Panc1 (cell line): Measurements from ENCODE around the gene GAPVD1.

Experiments used
- POLR2AphosphoS5 ChIP-seq: IDR thresholded peaks from 2 replicates; pipeline ENCODE4 v1.6.1; 2012; ENCODE audit warnings: mild to moderate bottlenecking, low read depth, low read length, moderate library complexity
- SIN3A ChIP-seq: IDR thresholded peaks from 2 replicates; pipeline ENCODE4 v1.6.1; 2012; ENCODE audit warnings: low read depth, mild to moderate bottlenecking, low read length, moderate library complexity, borderline replicate concordance; ENCODE audit not compliant: insufficient read depth
- TF ChIP-seq, protein P1 (sequence below): fragments of 450-650 bp; IDR thresholded peaks from 2 replicates; pipeline ENCODE4 v1.5.1; 2017; ENCODE audit warnings: mild to moderate bottlenecking
- TF ChIP-seq, protein P2 (sequence below), 2 experiments: IDR thresholded peaks; 2 replicates each; pipeline ENCODE4 v1.6.1; 2011 to 2012; ENCODE audit warnings: low read depth in 2 of 2, control low read depth in 1 of 2, low read length in 1 of 2, mild to moderate bottlenecking in 1 of 2, moderate library complexity in 1 of 2; ENCODE audit not compliant: insufficient read depth in 1 of 2

DNA sequence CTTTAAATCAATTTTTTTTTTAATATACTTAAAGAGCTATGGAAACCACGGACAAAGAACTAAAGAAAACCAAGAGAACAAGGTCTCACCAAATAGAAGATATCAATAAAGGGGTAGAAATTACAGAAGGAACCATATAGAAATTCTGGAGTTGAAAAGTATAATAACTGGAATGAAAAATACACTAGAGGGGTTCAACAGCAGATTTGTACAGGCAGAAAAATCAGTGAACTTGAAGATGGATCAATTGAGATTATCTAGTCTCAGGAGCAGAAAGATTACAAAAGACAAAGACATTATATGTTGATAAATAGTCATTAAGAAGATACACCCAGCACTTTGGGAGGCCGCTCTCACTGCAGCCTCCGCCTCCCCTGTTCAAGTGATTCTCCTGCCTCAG is 56.1 kb downstream of the GAPVD1 start:
- TF ChIP-seq, protein P1, sequence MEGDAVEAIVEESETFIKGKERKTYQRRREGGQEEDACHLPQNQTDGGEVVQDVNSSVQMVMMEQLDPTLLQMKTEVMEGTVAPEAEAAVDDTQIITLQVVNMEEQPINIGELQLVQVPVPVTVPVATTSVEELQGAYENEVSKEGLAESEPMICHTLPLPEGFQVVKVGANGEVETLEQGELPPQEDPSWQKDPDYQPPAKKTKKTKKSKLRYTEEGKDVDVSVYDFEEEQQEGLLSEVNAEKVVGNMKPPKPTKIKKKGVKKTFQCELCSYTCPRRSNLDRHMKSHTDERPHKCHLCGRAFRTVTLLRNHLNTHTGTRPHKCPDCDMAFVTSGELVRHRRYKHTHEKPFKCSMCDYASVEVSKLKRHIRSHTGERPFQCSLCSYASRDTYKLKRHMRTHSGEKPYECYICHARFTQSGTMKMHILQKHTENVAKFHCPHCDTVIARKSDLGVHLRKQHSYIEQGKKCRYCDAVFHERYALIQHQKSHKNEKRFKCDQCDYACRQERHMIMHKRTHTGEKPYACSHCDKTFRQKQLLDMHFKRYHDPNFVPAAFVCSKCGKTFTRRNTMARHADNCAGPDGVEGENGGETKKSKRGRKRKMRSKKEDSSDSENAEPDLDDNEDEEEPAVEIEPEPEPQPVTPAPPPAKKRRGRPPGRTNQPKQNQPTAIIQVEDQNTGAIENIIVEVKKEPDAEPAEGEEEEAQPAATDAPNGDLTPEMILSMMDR = no peak
- TF ChIP-seq SIN3A (no peak), POLR2AphosphoS5 (no peak)
- TF ChIP-seq, protein P2, sequence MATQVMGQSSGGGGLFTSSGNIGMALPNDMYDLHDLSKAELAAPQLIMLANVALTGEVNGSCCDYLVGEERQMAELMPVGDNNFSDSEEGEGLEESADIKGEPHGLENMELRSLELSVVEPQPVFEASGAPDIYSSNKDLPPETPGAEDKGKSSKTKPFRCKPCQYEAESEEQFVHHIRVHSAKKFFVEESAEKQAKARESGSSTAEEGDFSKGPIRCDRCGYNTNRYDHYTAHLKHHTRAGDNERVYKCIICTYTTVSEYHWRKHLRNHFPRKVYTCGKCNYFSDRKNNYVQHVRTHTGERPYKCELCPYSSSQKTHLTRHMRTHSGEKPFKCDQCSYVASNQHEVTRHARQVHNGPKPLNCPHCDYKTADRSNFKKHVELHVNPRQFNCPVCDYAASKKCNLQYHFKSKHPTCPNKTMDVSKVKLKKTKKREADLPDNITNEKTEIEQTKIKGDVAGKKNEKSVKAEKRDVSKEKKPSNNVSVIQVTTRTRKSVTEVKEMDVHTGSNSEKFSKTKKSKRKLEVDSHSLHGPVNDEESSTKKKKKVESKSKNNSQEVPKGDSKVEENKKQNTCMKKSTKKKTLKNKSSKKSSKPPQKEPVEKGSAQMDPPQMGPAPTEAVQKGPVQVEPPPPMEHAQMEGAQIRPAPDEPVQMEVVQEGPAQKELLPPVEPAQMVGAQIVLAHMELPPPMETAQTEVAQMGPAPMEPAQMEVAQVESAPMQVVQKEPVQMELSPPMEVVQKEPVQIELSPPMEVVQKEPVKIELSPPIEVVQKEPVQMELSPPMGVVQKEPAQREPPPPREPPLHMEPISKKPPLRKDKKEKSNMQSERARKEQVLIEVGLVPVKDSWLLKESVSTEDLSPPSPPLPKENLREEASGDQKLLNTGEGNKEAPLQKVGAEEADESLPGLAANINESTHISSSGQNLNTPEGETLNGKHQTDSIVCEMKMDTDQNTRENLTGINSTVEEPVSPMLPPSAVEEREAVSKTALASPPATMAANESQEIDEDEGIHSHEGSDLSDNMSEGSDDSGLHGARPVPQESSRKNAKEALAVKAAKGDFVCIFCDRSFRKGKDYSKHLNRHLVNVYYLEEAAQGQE (IDR thresholded peaks at IDR 0.05; ENCODE audit: insufficient read depth in 1 of 2, low read depth in 2 of 2, low read length in 1 of 2) = no peak
